Heart left ventricle (tissue), 13 donors: ENCODE results near the gene CBLIF.

Source experiments
- POLR2A ChIP-seq, 2 donors: fragments of 450-650 bp; IDR thresholded peaks; one replicate each; pipeline ENCODE4 v1.6.1; 2017; ENCODE audit warnings: antibody characterized with exemption in 2 of 2, mild to moderate bottlenecking in 2 of 2, moderate library complexity in 2 of 2
- TF ChIP-seq, protein P1 (sequence below), 12 donors: fragments of 200-600 bp; sonication (generic) in 4 of 12; IDR thresholded peaks; one replicate each; pipeline versions ENCODE4 v1.5.0 to v1.8.0; 2018 to 2022; ENCODE audit warnings: antibody characterized with exemption in 12 of 12, mild to moderate bottlenecking in 5 of 12
- donor health status: ischemic (EF 13 %, LVEDD 7.1; RV severe dilation, severe dysfunction).
- donor health status: DM: no; HTN: yes; CAD: no.
- donor health status: DM: no; HTN: no; CAD: no.
- donor health status: ischemic (EF 25% LVEDD 6.9; RV normal size, moderate dysfunction).
- donor health status: ischemic (EF 25% LVEDD 5.7; RV mildly dilated, moderate dysfunction).
- donor health status: ischemic (EF 35%, LVEDD 5.7; RV mildly dilated, moderate dysfunction).
- donor health status: nonischemic (EF 11% LVEDD 7.7; RV severe dilation, severe dysfunction).
- donor health status: DM: yes; HTN: yes; CAD: no.
- donor health status: PGD.
- donor health status: ischemic (EF 29% LVEDD 5.4; RV normal size, mild dysfunction).
- donor health status: nonischemic (EF 23%, LVEDD 6.1; RV moderate dilation, normal function).

GRCh38 chr11:59847626-59848025, 2.3 kb upstream of the CBLIF start:
- TF ChIP-seq, protein P1, sequence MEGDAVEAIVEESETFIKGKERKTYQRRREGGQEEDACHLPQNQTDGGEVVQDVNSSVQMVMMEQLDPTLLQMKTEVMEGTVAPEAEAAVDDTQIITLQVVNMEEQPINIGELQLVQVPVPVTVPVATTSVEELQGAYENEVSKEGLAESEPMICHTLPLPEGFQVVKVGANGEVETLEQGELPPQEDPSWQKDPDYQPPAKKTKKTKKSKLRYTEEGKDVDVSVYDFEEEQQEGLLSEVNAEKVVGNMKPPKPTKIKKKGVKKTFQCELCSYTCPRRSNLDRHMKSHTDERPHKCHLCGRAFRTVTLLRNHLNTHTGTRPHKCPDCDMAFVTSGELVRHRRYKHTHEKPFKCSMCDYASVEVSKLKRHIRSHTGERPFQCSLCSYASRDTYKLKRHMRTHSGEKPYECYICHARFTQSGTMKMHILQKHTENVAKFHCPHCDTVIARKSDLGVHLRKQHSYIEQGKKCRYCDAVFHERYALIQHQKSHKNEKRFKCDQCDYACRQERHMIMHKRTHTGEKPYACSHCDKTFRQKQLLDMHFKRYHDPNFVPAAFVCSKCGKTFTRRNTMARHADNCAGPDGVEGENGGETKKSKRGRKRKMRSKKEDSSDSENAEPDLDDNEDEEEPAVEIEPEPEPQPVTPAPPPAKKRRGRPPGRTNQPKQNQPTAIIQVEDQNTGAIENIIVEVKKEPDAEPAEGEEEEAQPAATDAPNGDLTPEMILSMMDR (IDR thresholded peaks at IDR 0.05), result no peak
- TF ChIP-seq POLR2A (IDR thresholded peaks at IDR 0.05), result no peak
